Gastrocnemius medialis (tissue), 4 donors: ENCODE results near the gene SCRT2.

Source experiments
- POLR2A ChIP-seq, 2 donors: fragments of 450-650 bp; IDR thresholded peaks; one replicate each; pipeline ENCODE4 v1.6.1; 2017; ENCODE audit warnings: antibody characterized with exemption in 2 of 2, mild to moderate bottlenecking in 2 of 2, moderate library complexity in 2 of 2
- TF ChIP-seq, protein P1 (sequence below), 5 experiments: fragments of 450-650 bp in 3 of 5; fragments of 200-600 bp in 2 of 5; sonication (generic) in 2 of 5; IDR thresholded peaks in 4 of 5; conservative IDR thresholded peaks in 1 of 5; 1 replicate in 4 of 5; 2 replicates in 1 of 5; pipeline ENCODE4 v1.5.1; 2016 to 2019; ENCODE audit warnings: antibody characterized with exemption in 5 of 5, mild to moderate bottlenecking in 3 of 5, moderate library complexity in 3 of 5

DNA sequence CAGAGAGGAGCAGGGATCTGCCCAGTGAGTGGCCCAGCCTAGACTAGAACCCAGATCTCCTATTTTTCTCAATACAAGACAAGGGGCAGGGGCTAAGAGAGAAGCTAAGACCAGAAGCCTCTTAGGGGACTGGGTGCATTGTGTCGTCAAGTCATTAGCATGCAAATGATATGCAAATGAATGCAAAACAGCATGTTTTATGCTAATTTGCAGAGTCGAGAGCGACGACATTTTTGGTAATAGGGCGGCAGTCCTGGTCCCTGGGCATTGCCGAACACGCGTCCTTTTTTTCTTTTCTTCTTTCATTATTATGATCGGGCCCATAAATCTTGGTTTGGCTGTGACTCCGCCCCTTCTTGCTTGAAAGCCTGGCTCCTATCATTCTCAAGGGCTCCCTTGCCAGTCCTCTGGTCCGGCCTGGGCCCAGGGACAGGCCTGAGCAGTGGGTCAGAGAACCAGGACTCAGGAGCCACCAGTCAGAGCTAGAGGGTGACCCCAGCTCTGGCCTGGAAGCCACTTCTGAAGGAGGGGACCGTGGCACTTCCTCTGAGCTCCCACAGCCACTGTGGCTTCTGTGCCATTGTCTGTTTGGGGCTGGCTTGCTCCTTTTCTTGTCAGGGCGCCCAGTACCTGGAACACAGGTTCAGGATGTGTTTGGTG is 32.0 kb upstream of the SCRT2 start:
- TF ChIP-seq, protein P1, sequence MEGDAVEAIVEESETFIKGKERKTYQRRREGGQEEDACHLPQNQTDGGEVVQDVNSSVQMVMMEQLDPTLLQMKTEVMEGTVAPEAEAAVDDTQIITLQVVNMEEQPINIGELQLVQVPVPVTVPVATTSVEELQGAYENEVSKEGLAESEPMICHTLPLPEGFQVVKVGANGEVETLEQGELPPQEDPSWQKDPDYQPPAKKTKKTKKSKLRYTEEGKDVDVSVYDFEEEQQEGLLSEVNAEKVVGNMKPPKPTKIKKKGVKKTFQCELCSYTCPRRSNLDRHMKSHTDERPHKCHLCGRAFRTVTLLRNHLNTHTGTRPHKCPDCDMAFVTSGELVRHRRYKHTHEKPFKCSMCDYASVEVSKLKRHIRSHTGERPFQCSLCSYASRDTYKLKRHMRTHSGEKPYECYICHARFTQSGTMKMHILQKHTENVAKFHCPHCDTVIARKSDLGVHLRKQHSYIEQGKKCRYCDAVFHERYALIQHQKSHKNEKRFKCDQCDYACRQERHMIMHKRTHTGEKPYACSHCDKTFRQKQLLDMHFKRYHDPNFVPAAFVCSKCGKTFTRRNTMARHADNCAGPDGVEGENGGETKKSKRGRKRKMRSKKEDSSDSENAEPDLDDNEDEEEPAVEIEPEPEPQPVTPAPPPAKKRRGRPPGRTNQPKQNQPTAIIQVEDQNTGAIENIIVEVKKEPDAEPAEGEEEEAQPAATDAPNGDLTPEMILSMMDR (IDR thresholded peaks at IDR 0.05 in 4 of 5, conservative IDR thresholded peaks at IDR 0.05 in 1 of 5): no peak
- TF ChIP-seq POLR2A (IDR thresholded peaks at IDR 0.05): no peak
